ENCODE data around the gene DAB2.

The DAB2 gene

GRCh38 chr5:39395521-39395920 lies 29.3 kb downstream of the DAB2 start:
- no peak overlapping the region for H3K9ac ChIP-seq (ENCODE audit: low read length)
- H3K79me2 ChIP-seq (ENCODE audit: insufficient read depth, low read length): no peaks in the 10 kb centered on the region
- no peak overlapping the region for H3K4me2 ChIP-seq (ENCODE audit: low read depth, low read length, poor library complexity, severe bottlenecking)
- no peak overlapping the region for H3K4me3 ChIP-seq (ENCODE audit: insufficient read depth, low read length, poor library complexity, severe bottlenecking)
- no peak overlapping the region for H2AFZ ChIP-seq (ENCODE audit: low read depth, low read length, severe bottlenecking)
- H3F3A ChIP-seq (ENCODE audit: insufficient read depth): no peaks in the 10 kb centered on the region
- no peak overlapping the region for H3K27ac ChIP-seq (ENCODE audit: low read depth, low read length)
- no peaks in the 10 kb centered on the region for H3K9me3 ChIP-seq (ENCODE audit: insufficient read depth, low read length)
- no peaks in the 10 kb centered on the region for H3K9me2 ChIP-seq (replicated peaks; ENCODE audit: insufficient read depth, low read length)
- no peaks in the 10 kb centered on the region for H4K20me1 ChIP-seq (ENCODE audit: low read depth, low read length)
- TF ChIP-seq, protein P1, sequence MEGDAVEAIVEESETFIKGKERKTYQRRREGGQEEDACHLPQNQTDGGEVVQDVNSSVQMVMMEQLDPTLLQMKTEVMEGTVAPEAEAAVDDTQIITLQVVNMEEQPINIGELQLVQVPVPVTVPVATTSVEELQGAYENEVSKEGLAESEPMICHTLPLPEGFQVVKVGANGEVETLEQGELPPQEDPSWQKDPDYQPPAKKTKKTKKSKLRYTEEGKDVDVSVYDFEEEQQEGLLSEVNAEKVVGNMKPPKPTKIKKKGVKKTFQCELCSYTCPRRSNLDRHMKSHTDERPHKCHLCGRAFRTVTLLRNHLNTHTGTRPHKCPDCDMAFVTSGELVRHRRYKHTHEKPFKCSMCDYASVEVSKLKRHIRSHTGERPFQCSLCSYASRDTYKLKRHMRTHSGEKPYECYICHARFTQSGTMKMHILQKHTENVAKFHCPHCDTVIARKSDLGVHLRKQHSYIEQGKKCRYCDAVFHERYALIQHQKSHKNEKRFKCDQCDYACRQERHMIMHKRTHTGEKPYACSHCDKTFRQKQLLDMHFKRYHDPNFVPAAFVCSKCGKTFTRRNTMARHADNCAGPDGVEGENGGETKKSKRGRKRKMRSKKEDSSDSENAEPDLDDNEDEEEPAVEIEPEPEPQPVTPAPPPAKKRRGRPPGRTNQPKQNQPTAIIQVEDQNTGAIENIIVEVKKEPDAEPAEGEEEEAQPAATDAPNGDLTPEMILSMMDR (IDR thresholded peaks at IDR 0.05; ENCODE audit: insufficient read depth, low read length, poor library complexity, severe bottlenecking): no peak
- TF ChIP-seq EZH2phosphoT487 (conservative IDR thresholded peaks at IDR 0.05; ENCODE audit: low read length): no peak
- H3K27me3 ChIP-seq (ENCODE audit: low read length): no peaks in the 10 kb centered on the region
- no peaks in the 10 kb centered on the region for H3K36me3 ChIP-seq (ENCODE audit: low read length)

GRCh38 chr5:39394946-39395345 lies 29.8 kb downstream of the DAB2 start:
- no peaks in the 10 kb centered on the region for H3F3A ChIP-seq (ENCODE audit: insufficient read depth)
- no peak overlapping the region for H2AFZ ChIP-seq (ENCODE audit: low read depth, low read length, severe bottlenecking)
- H3K27me3 ChIP-seq (ENCODE audit: low read length): no peaks in the 10 kb centered on the region
- H3K9ac ChIP-seq (ENCODE audit: low read length): no peak overlapping the region
- no peak overlapping the region for H3K4me3 ChIP-seq (ENCODE audit: insufficient read depth, low read length, poor library complexity, severe bottlenecking)
- TF ChIP-seq EZH2phosphoT487 (conservative IDR thresholded peaks at IDR 0.05; ENCODE audit: low read length): no peak
- TF ChIP-seq, protein P1 (IDR thresholded peaks at IDR 0.05; ENCODE audit: insufficient read depth, low read length, poor library complexity, severe bottlenecking): no peak
- no peaks in the 10 kb centered on the region for H4K20me1 ChIP-seq (ENCODE audit: low read depth, low read length)
- H3K9me3 ChIP-seq (ENCODE audit: insufficient read depth, low read length): no peaks in the 10 kb centered on the region
- no peaks in the 10 kb centered on the region for H3K36me3 ChIP-seq (ENCODE audit: low read length)
- no peaks in the 10 kb centered on the region for H3K79me2 ChIP-seq (ENCODE audit: insufficient read depth, low read length)
- H3K27ac ChIP-seq (ENCODE audit: low read depth, low read length): no peak overlapping the region
- no peak overlapping the region for H3K4me2 ChIP-seq (ENCODE audit: low read depth, low read length, poor library complexity, severe bottlenecking)
- no peaks in the 10 kb centered on the region for H3K9me2 ChIP-seq (replicated peaks; ENCODE audit: insufficient read depth, low read length)

DNA sequence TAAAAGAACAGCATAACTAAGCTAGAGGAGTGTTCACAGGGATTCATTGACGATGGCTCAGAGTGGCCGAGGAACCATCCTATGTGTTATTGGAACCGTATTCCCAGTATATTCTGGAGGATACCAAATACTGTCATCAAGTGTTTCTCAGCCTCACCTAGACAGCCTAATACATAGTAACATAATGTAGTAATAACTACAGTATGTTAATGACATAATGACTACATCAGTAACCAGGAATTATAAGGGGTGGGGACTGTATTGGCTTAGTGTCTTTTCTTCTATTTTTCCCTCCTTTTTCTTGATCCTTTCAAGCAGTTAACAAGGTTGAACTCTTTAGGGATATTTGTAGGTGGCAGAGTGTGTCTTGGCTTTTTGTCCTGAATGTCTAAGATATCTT lies 33.8 kb downstream of the DAB2 start:
- Histone ChIP-seq H3K27me3 (ENCODE audit: low read length) (no peaks in the 10 kb centered on the region), H3K36me3 (ENCODE audit: low read length) (no peaks in the 10 kb centered on the region), H3K4me2 (ENCODE audit: low read depth, low read length, poor library complexity, severe bottlenecking) (no peak overlapping the region), H3K27ac (ENCODE audit: low read depth, low read length) (no peak overlapping the region), H3F3A (ENCODE audit: insufficient read depth) (no peaks in the 10 kb centered on the region), H4K20me1 (ENCODE audit: low read depth, low read length) (no peaks in the 10 kb centered on the region), H3K79me2 (ENCODE audit: insufficient read depth, low read length) (no peaks in the 10 kb centered on the region), H3K9me3 (ENCODE audit: insufficient read depth, low read length) (no peaks in the 10 kb centered on the region), H3K4me3 (ENCODE audit: insufficient read depth, low read length, poor library complexity, severe bottlenecking) (no peak overlapping the region), H3K9ac (ENCODE audit: low read length) (no peak overlapping the region), H3K9me2 (replicated peaks; ENCODE audit: insufficient read depth, low read length) (no peaks in the 10 kb centered on the region), H2AFZ (ENCODE audit: low read depth, low read length, severe bottlenecking) (no peak overlapping the region)
- TF ChIP-seq, protein P1 (IDR thresholded peaks at IDR 0.05; ENCODE audit: insufficient read depth, low read length, poor library complexity, severe bottlenecking): no peak
- TF ChIP-seq EZH2phosphoT487 (conservative IDR thresholded peaks at IDR 0.05; ENCODE audit: low read length): no peak

Measured in SU-DHL-6 (cell line).